ENCODE data around the gene SHC4.

Gene SHC4

GRCh38 chr15:48850648-48851047 lies 113.1 kb downstream of the SHC4 start:
- DNase-seq (ENCODE audit: extremely low read depth, low read depth) = no peak
- TF ChIP-seq, protein P1, sequence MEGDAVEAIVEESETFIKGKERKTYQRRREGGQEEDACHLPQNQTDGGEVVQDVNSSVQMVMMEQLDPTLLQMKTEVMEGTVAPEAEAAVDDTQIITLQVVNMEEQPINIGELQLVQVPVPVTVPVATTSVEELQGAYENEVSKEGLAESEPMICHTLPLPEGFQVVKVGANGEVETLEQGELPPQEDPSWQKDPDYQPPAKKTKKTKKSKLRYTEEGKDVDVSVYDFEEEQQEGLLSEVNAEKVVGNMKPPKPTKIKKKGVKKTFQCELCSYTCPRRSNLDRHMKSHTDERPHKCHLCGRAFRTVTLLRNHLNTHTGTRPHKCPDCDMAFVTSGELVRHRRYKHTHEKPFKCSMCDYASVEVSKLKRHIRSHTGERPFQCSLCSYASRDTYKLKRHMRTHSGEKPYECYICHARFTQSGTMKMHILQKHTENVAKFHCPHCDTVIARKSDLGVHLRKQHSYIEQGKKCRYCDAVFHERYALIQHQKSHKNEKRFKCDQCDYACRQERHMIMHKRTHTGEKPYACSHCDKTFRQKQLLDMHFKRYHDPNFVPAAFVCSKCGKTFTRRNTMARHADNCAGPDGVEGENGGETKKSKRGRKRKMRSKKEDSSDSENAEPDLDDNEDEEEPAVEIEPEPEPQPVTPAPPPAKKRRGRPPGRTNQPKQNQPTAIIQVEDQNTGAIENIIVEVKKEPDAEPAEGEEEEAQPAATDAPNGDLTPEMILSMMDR (IDR thresholded peaks at IDR 0.05; ENCODE audit: low read depth, low read length, missing control alignments) = no peak
- H3K4me3 ChIP-seq (replicated peaks; ENCODE audit: low read depth, low read length) = no peak overlapping the region

DNA sequence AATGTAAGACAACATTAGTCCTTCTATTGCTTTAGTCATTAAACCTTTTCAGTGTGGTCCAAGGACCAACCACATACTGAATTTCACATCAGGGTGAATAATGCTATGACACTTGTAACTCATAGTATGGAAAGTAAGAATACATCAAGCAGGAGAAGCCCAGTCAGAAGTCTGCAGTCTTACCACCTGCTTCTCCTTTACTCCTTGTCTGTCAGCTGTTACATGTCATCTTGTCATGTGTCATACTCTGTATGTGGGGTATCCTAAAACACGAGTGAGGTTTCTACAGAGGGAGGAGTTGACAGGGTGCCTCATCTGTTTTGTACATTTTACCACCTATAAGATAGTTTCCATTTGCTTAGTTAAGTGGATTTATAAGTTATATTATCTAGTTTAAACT lies 118.6 kb downstream of the SHC4 start:
- no peak overlapping the region for H3K4me3 ChIP-seq (replicated peaks; ENCODE audit: low read depth, low read length)
- DNase-seq (ENCODE audit: extremely low read depth, low read depth) = no peak
- TF ChIP-seq, protein P1 (IDR thresholded peaks at IDR 0.05; ENCODE audit: low read depth, low read length, missing control alignments) = no peak

GRCh38 chr15:48842501-48842900 lies 121.2 kb downstream of the SHC4 start:
- TF ChIP-seq, protein P1 (IDR thresholded peaks at IDR 0.05; ENCODE audit: low read depth, low read length, missing control alignments) = no peak
- no peak overlapping the region for H3K4me3 ChIP-seq (replicated peaks; ENCODE audit: low read depth, low read length)
- no peak for DNase-seq (ENCODE audit: extremely low read depth, low read depth)

- H3K4me3 ChIP-seq (replicated peaks; ENCODE audit: low read depth, low read length) = no peak overlapping the region
- DNase-seq (ENCODE audit: extremely low read depth, low read depth) = no peak
- TF ChIP-seq, protein P1 (IDR thresholded peaks at IDR 0.05; ENCODE audit: low read depth, low read length, missing control alignments) = no peak
Observed at GRCh38 chr15:48834756-48835155, 129.0 kb downstream of the SHC4 start.

GRCh38 chr15:48833526-48834239 lies 130.0 kb downstream of the SHC4 start:
- no peak for DNase-seq (ENCODE audit: extremely low read depth, low read depth)
- H3K4me3 ChIP-seq (replicated peaks; ENCODE audit: low read depth, low read length) = no peak overlapping the region
- TF ChIP-seq, protein P1 (IDR thresholded peaks at IDR 0.05; ENCODE audit: low read depth, low read length, missing control alignments) = no peak

DNA sequence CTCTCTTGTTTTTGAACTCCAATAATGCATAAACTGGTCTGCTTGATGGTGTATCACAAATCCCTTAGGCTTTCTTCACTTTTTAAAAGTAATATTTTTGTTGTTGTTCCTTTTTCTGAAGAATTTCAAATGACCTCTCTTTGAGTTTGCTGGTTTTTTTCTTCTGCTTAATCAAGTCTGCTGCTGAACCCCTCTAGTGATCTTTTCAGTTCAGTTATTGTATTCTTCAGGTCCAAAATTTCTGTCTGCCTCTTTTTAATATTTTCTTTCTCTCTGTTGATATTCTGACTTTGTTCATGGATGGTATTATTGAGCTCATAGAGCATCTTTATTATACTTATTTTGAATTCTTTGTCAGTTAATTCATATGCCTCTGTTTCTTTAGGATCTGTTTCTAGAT lies 131.1 kb downstream of the SHC4 start:
- H3K4me3 ChIP-seq (replicated peaks; ENCODE audit: low read depth, low read length) = no peak overlapping the region
- TF ChIP-seq, protein P1 (IDR thresholded peaks at IDR 0.05; ENCODE audit: low read depth, low read length, missing control alignments) = no peak
- no peak for DNase-seq (ENCODE audit: extremely low read depth, low read depth)

DNA sequence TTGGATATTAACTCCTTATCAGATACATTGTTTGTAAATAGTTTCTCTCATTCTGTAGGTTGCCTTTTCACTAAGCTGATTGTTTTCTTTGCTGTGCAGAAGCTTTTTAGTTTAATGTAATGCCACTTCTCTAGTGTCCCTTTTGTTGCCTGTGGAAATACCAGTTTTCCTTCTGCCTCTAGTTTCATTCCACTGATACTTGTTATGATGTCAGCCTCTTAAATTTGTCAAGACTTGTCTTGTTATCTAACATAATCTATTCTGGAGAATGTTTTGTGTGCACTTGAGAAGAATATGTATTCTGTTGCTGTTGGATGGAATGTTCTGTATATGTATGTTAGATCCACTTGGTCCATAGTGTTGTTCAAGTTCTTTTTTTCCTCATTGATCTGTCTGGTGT lies 134.8 kb downstream of the SHC4 start:
- no peak for DNase-seq (ENCODE audit: extremely low read depth, low read depth)
- no peak overlapping the region for H3K4me3 ChIP-seq (replicated peaks; ENCODE audit: low read depth, low read length)
- TF ChIP-seq, protein P1 (IDR thresholded peaks at IDR 0.05; ENCODE audit: low read depth, low read length, missing control alignments) = no peak

Data from HFF-Myc (cell line).